Activated effector memory CD4-positive, alpha-beta T cell treated with Interleukin-2 at 50 U/mL for 16 hours (primary cell): ENCODE measurements around the gene GMPPB.
"Not testable (repeated sequence)": the region's sequence is repeated elsewhere in the genome, so short reads cannot be mapped to it uniquely, and the experiment has no call there.

ENCODE experiments used
- DNase-seq: peaks from one replicate; pipeline ENCODE4 v3.0.0-alpha.2; 2020

GMPPB gene

GRCh38 chr3:49689046-49689907 is 34.5 kb downstream of the GMPPB start, which contains the start of the genes MST1 and RNF123:
Gene MST1, minus strand, starts transcription at chr3:49689474. Its CDS starts 783 bp downstream, at chr3:49688691.
Gene RNF123, plus strand, starts transcription at chr3:49689557. Its CDS starts 1,609 bp downstream, at chr3:49691166.
- peak; percentile 90 for DNase-seq

- not testable (repeated sequence) for DNase-seq
Measured at GRCh38 chr3:49688338-49689045, 35.3 kb downstream of the GMPPB start.

DNA sequence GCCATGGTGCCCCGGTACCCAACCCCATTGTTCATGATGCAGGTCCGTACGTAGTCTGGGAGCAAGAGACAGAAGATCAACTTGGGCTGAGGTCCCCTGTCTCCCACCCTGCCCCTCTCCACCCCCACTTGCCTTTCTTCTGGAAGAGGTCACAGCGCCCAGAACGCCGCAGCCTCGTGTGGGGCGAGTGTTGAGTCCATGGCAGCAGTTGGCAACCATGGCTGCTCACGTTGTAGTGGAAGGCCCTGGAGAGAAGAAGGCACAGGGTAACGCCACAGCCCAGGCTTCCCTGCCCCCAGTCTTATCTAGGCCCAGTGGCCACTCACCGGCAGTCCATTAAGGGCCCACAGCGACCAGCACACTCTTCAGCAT is 36.3 kb downstream of the GMPPB start:
- DNase-seq: not testable (repeated sequence)

- not testable (repeated sequence) for DNase-seq
Measured at GRCh38 chr3:49686769-49687423, 36.9 kb downstream of the GMPPB start.

DNA sequence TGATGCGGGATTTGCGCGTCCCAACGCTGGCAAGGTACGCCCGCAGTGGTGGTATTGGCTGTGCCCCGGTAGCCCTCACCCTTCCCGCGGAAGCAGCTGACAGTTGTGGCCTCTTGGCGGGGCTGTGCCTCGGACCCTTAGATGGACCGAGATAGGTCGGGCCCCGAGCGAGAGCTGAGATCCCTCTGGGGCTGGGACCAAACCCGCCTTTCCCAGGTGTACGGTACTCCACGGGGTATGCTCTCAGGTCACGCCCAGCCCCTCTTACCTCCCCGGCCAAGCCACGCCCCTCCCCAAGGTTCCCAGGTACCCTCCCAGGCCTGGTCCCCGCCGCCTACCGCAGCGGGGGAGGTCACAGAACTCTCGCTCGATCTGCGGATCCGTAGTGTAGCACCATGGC is 37.4 kb downstream of the GMPPB start:
- DNase-seq: not testable (repeated sequence)

GRCh38 chr3:49685846-49686245 is 37.9 kb downstream of the GMPPB start:
- DNase-seq: not testable (repeated sequence)

DNA sequence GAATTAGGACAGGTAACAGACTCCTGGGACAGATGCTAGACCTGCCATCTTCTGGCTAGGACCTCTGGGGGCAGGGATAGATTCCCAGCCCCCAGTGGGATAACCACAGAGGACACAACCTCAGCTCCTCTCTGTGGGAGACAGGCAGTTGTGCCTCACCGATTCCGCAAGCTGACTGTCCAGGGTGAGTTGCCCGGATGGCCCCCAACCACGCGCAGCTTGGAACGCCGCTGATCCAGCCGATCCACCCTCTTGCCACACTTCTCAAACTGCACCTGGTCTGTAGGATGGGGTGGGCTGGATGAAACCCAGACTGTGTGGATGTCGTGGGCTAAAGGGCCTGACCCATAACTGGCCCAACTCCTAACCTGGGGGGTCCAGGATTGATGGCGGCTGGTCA is 38.6 kb downstream of the GMPPB start:
- not testable (repeated sequence) for DNase-seq

GRCh38 chr3:49684453-49684852 is 39.3 kb downstream of the GMPPB start:
- DNase-seq: not testable (repeated sequence)

DNA sequence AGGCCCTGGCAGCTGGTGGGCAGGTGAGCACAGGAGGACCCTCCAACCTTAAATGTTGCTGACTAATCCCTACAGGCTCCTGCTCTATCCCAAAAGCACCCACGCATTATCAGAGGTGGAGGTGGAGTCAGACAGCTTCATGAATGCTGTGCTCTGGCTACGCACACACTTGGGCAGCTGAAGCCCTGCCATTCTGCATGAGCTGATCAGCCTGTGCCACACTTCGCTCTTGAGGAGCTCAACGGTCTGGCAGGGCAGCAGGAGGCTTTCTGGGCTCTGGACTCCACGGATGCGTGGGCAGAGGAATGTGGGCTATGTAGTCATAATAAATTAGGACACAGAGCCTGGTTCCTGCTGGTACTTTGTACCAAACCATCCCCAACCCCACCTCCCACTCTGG is 40.6 kb downstream of the GMPPB start:
- DNase-seq: no peak

- DNase-seq: no peak
Measured at GRCh38 chr3:49681543-49681942, 42.2 kb downstream of the GMPPB start.

DNA sequence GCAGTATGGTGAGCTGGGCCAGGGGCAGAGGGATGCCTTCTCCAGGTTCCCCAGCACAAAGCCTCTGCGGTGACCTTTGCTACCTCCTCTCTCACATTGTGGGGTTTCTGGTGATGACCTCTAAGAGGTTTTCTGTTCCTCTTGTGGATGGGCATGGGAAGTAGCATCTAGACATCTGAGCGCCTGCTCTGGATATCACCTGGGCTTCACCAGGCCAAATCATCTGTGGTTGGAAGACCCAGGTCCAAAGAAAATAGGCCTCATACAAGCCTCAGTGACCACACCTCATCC is 42.6 kb downstream of the GMPPB start:
- DNase-seq: no peak

GRCh38 chr3:49680493-49681231 is 43.1 kb downstream of the GMPPB start:
- DNase-seq: no peak

DNA sequence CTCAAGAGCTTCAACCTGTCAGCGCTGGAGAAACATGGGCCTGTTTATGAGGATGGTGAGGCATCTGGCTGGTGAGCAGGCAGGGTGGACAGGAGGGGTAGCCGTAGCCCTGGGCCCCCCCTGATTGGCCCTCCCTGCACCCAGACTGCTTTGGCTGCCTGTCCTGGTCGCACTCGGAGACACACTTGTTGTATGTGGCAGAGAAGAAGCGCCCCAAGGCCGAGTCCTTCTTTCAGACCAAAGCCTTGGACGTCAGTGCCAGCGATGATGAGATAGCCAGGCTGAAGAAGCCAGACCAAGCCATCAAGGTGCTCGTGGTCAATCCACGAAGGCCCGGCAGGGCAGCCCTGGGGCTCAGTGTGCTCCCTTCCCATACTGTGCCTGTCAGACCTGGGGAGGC is 47.8 kb downstream of the GMPPB start:
- DNase-seq: no peak

GRCh38 chr3:49674497-49674983 is 49.2 kb downstream of the GMPPB start:
- no peak for DNase-seq

- peak; percentile 95 for DNase-seq
Measured at GRCh38 chr3:49673715-49674496, 49.8 kb downstream of the GMPPB start, which contains the start of gene APEH. Gene APEH, plus strand, starts transcription at chr3:49674351. Its CDS starts 51 bp downstream, at chr3:49674402.

GRCh38 chr3:49673121-49673714 is 50.5 kb downstream of the GMPPB start:
- DNase-seq: no peak

GRCh38 chr3:49671291-49672288 is 52.2 kb downstream of the GMPPB start:
- peak; percentile 60 for DNase-seq

DNA sequence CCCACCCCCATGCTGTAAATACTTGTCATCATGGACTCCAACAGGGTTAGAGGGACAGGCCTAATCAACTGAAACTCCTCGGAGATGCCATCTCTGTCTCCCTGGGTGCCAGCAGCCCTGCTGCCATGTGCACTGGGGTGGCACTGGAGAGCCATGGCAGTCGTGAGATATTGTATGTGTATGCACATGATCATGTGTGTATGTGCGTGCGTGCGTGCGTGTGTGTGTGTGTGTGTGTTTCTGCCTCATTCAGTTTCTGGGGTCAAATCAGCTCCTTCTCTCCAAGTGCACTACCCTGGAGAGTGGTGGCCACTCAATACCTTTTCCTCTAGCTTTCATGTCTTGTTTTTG is 52.8 kb downstream of the GMPPB start:
- no peak for DNase-seq
